Measurements from ENCODE around the gene EPS8L3. TPM values are rescaled to one million over a fixed set of nuclear protein-coding genes. Genes with fewer than 3 reads are reported as not detected.
"Not testable (repeated sequence)": the region's sequence is repeated elsewhere in the genome, so short reads cannot be mapped to it uniquely, and the experiment has no call there.

The EPS8L3 gene
- total RNA-seq, 6 donors from 2014 or later: 0.20 TPM; not detected in 5

DNA sequence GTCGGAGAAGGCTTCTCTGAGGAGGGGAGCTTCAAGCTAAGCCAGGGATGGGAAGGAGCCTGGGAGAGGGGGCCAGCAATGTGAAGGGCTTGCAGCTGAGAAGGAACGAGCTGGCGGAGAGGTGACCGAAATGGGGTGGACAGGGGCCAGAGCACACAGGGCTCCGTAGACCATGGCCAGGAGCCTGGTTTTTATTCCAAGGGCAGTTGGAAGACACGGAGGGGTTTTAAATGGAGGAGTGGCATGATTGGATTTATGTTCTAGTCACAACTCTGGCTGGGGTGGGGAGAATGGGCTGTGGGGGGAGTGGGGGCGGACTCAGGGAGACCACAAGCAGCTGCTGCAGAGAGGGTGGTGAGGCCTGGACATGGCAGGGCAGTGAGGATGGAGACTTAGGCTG is 5.1 kb upstream of the EPS8L3 start:
- Histone ChIP-seq H3K4me1 (peaks cover 0 to 2% (median under 1%) of the 10 kb centered on the region in 4 donors), H3K36me3 (no peaks in the 10 kb centered on the region), H3K27ac (no peak overlapping the region), H3K9me3 (no peaks in the 10 kb centered on the region), H3K27me3 (no peaks in the 10 kb centered on the region), H3K4me3 (no peak overlapping the region)
- DNase-seq (peak in 1 of 2 donors; percentile 1), ATAC-seq (ENCODE audit: low FRiP score in 2 of 2) (no peak)
- WGBS, 2 donors: 90% methylated on average over 7 of the region's 7 CpGs
- TF ChIP-seq POLR2AphosphoS5 (IDR thresholded peaks at IDR 0.05) (no peak), EP300 (IDR thresholded peaks at IDR 0.05) (no peak)

DNA sequence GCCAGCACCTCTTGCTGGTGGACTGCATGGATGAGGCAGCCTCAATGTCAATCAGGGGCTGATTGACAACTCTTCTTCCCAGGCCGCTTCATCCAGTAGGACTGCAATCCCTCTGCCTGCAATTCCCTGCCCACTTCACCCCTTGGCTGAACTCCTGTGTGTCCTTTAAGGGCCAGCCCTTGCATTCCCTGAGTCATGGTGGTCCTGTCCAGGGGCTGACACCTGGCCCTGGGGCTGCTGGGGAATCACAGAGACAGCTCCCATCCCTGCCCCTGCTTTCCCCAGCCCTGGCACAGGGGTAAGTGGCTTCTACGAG is 4.6 kb upstream of the EPS8L3 start:
- Histone ChIP-seq H3K27me3 (no peaks in the 10 kb centered on the region), H3K36me3 (no peaks in the 10 kb centered on the region), H3K4me3 (no peak overlapping the region), H3K9me3 (no peaks in the 10 kb centered on the region), H3K27ac (no peak overlapping the region), H3K4me1 (peaks cover 3 to 7% (median 6%) of the 10 kb centered on the region in 4 donors)
- WGBS, 2 donors: 83 to 95% methylated on average over 2 of the region's 2 CpGs
- DNase-seq (peak in 1 of 2 donors; percentile 2), ATAC-seq (ENCODE audit: low FRiP score in 2 of 2) (no peak)
- TF ChIP-seq POLR2AphosphoS5 (IDR thresholded peaks at IDR 0.05) (no peak), EP300 (IDR thresholded peaks at IDR 0.05) (no peak), POLR2A (IDR thresholded peaks at IDR 0.05) (no peak)
- TF ChIP-seq, protein P1, sequence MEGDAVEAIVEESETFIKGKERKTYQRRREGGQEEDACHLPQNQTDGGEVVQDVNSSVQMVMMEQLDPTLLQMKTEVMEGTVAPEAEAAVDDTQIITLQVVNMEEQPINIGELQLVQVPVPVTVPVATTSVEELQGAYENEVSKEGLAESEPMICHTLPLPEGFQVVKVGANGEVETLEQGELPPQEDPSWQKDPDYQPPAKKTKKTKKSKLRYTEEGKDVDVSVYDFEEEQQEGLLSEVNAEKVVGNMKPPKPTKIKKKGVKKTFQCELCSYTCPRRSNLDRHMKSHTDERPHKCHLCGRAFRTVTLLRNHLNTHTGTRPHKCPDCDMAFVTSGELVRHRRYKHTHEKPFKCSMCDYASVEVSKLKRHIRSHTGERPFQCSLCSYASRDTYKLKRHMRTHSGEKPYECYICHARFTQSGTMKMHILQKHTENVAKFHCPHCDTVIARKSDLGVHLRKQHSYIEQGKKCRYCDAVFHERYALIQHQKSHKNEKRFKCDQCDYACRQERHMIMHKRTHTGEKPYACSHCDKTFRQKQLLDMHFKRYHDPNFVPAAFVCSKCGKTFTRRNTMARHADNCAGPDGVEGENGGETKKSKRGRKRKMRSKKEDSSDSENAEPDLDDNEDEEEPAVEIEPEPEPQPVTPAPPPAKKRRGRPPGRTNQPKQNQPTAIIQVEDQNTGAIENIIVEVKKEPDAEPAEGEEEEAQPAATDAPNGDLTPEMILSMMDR (IDR thresholded peaks at IDR 0.05): no peak

DNA sequence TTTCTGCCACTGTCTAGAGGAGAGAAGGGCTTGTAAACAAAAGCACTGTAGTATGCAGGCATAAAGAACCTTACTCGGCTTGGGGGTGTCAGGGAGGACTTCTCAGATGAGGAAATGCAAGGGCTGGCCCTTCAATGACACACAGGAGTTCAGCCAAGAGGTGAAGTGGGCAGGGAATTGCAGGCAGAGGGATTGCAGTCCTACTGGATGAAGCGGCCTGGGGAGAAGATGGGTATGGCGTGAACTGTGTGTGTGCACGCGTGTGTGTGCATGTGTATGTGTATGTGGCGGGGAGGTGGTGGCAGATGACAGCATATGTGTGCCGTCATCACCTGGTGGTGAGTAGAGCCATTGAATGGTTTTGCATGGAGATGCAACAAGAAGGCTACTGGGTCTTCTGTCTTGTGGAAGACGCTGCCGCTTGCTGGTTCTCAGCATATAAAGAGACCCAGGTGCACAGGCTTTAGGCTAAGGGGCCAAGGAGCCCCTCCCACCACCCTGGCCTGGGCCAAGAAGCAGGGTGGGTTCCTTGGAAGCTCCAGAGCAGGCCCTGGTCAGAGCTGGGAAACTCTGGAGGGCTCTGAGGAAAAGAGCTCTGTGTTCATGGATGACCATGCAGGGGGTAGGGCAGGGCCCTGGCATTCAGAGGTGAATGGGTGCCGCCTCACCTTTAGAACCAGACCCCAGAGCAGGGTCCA is 4.1 kb upstream of the EPS8L3 start:
- no peak for ATAC-seq (ENCODE audit: low FRiP score in 2 of 2)

DNA sequence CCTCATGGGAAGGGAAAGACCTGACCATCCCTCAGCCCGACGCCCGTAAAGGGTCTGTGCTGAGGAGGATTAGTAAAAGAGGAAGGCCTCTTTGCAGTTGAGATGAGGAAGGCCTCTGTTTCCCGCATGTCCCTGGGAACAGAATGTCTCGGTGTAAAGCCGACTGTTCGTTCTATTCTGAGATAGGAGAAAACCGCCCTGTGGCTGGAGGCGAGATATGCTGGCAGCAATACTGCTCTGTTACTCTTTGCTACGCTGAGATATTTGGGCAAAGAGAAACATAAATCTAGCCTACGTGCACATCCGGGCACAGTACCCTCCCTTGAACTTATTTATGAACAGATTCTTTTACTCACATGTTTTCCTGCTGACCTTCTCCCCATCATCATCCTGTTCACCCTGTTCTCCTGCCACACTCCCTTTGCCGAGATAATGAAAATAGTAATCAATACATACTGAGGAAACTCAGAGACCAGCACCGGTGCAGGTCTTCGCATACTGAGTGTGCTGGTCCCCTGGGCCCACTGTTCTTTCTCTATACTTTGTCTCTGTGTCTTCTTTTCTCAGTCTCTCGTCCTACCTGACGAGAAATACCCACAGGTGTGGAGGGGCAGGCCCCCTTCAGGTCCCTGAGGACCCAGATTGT is 3.4 kb upstream of the EPS8L3 start:
- H3K9me3 ChIP-seq; H3K27ac ChIP-seq; ATAC-seq (ENCODE audit: low FRiP score in 2 of 2); H3K36me3 ChIP-seq; H3K4me3 ChIP-seq; H3K4me1 ChIP-seq; H3K27me3 ChIP-seq: not testable (repeated sequence)
- 79 to 87% methylated on average over 17 of the region's 17 CpGs for WGBS, 2 donors
- DNase-seq: peak in 1 of 2 donors; percentile 15

More for the DNA sequence above, 4.1 kb upstream of the EPS8L3 start:
- Histone ChIP-seq H3K27me3 (no peaks in the 10 kb centered on the region), H3K4me1 (peaks cover 6 to 9% (median 9%) of the 10 kb centered on the region in 4 donors), H3K9me3 (no peaks in the 10 kb centered on the region), H3K4me3 (no peak overlapping the region), H3K36me3 (no peaks in the 10 kb centered on the region), H3K27ac (no peak overlapping the region)
- 87 to 89% methylated on average over 9 to 10 of the region's 10 CpGs for WGBS, 2 donors
- DNase-seq: peak in 1 of 2 donors; percentile 16
- no peak for TF ChIP-seq POLR2AphosphoS5 (IDR thresholded peaks at IDR 0.05)
- TF ChIP-seq EP300 (IDR thresholded peaks at IDR 0.05): no peak
- TF ChIP-seq, protein P1 (IDR thresholded peaks at IDR 0.05): no peak

DNA sequence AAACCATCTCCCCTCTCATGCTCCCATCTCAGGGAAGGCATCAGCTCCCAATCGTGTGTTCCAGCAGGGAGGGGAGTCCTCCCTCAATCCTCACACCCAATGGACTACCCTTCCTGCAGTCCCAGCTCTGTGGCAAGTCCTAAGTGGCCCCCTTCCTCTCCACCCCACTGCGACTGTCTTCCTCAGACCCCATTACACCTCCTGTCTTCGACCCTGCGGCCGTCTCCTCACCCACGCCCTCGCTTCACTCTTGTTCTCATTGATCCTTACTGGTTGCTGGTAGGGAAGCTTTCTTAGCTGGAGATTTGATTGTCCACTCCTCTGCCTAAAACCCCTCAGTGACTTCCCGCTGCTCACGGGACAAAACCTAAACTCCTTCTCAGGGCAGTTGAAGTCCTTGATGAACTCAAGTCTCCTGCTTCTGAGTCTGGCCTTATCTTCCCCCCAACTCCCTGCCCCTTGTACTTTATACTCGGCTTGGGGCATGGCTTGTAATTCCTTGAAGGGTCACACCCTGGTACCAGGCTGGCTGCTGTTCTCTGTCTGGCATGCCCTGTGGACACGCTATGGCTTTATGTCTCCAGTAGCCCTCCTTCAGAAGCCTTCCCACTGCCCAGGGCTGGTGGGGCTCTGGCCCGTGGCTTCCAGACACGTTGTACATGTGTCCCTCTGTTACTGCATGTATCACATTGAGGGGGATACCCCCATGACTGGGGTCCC is 2.3 kb upstream of the EPS8L3 start:
- DNase-seq (peak in 1 of 2 donors; percentile 12), ATAC-seq (ENCODE audit: low FRiP score in 2 of 2) (no peak)
- TF ChIP-seq, protein P1 (IDR thresholded peaks at IDR 0.05): no peak
- no peak for TF ChIP-seq POLR2A (IDR thresholded peaks at IDR 0.05)
- TF ChIP-seq POLR2AphosphoS5 (IDR thresholded peaks at IDR 0.05): no peak
- Histone ChIP-seq H3K27ac (no peak overlapping the region), H3K9me3 (no peaks in the 10 kb centered on the region), H3K4me3 (no peak overlapping the region), H3K36me3 (no peaks in the 10 kb centered on the region), H3K4me1 (peaks cover 6 to 9% (median 9%) of the 10 kb centered on the region in 4 donors), H3K27me3 (no peaks in the 10 kb centered on the region)
- 67 to 84% methylated on average over 13 of the region's 13 CpGs for WGBS, 2 donors

All from upper lobe of left lung (tissue), 6 donors.